Glomerular endothelial cell (primary cell): ENCODE results near the gene DCBLD1. TPM values are rescaled to one million over a fixed set of nuclear protein-coding genes. Genes with fewer than 3 reads are reported as not detected.

ENCODE experiments used
- DNase-seq: peaks from one replicate; pipeline ENCODE4 v3.0.0-alpha.2; 2011; ENCODE audit warnings: low read depth, low spot score; ENCODE audit errors: extremely low read depth
- total RNA-seq: library from RNA; depleted of rRNA; stranded (reverse); fragments of >200 nt; gene quantifications from 2 replicates; pipeline ENCODE4 v1.2.3, GENCODE V29; 2015

The DCBLD1 gene
- total RNA-seq, 1 donor from 2014 or later, result 33.9 TPM

- no peak for DNase-seq
Measured at GRCh38 chr6:117552618-117553017, 70.1 kb downstream of the DCBLD1 start.

DNA sequence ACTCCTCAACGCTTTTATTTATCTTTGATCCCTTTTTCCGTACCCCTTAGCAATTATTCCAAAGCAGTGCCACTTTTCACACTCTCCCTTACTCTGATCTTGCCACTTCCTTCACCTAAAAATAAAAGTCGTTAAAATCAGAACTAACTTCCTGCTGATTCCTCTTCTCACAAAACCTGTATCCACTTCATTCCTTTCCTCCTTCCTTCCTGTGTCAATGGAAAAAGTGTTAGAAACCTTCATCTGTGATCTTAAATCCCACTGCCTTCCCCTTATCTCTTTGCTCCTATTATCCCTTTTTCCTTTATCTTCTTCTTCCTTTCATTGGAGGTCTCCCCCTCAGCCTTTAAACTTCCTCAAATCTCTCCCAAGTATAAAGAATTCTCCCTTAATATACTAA is 70.7 kb downstream of the DCBLD1 start:
- DNase-seq, result no peak

DNA sequence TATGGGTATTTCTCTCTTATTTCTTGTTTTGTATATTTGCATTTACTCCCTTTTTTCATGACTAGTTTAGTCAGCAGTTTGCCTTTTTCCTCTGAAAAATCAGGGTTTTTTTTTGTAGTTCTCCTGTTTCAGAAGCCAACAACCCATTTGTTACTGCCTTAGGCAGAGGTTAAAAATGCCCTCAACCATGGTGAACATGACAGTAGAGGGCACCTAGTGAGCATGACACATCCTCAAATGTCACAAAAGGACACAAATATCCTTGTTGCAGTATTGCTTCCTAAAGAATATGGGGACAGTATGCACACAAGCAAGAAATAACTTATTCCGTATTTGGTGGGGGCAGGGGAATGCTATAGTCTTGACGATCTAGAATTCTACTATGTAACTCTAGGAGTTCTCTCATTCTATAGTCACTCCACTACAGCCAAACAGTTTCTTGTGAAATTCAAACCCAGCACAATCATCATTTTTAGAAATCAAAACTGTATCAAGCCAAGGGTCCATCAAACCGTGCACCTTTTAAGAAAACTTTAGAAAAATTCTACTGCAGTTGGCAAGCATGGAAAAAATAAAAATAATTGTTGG is 72.9 kb downstream of the DCBLD1 start:
- no peak for DNase-seq

- peak; percentile 37 for DNase-seq
Measured at GRCh38 chr6:117555882-117556498, 73.5 kb downstream of the DCBLD1 start.

- DNase-seq, result no peak
Measured at GRCh38 chr6:117557951-117558350, 75.5 kb downstream of the DCBLD1 start.

DNA sequence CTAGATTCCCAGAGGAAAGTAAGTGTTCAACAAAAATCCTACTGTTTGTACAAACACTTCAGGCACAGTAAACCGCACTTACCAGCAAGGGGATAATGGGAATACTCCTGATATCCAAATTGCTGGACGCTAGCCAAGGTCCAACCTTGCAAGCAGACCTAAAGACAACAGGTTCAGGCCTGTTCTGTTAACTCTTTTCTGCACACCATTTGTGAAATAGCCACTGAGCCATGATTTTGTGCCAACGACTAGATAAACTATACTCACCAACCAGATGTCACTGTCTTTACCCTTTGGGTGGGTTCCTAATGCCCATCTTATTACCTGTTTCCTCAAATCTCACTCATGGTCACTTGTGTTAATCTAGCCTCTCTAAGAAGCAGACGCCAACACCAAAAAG is 76.3 kb downstream of the DCBLD1 start:
- DNase-seq, result no peak

GRCh38 chr6:117559299-117559698 is 76.8 kb downstream of the DCBLD1 start:
- no peak for DNase-seq

- no peak for DNase-seq
Measured at GRCh38 chr6:117561128-117561527, 78.7 kb downstream of the DCBLD1 start.

DNA sequence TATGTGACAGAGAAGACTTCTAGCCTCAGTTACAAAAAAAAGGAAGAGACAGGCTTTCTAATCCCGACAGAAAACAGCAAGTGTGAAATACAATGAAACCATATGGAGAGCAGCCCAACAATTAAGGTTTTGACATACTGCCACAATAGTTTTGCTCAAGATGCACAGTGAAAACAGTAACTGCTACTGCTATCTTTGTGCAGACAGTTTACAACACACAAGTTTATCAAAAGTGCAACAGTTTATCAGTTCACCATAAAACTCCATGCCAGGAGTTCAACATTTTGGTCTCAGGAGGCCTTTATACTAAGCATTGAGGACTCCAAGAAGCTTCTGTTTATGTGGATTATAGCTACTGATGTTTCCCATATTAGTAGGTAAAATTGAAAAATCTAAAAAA is 82.2 kb downstream of the DCBLD1 start:
- no peak for DNase-seq

GRCh38 chr6:117568247-117568646 is 85.8 kb downstream of the DCBLD1 start:
- DNase-seq, result no peak

- DNase-seq, result no peak
Measured at GRCh38 chr6:117568831-117569410, 86.4 kb downstream of the DCBLD1 start.

DNA sequence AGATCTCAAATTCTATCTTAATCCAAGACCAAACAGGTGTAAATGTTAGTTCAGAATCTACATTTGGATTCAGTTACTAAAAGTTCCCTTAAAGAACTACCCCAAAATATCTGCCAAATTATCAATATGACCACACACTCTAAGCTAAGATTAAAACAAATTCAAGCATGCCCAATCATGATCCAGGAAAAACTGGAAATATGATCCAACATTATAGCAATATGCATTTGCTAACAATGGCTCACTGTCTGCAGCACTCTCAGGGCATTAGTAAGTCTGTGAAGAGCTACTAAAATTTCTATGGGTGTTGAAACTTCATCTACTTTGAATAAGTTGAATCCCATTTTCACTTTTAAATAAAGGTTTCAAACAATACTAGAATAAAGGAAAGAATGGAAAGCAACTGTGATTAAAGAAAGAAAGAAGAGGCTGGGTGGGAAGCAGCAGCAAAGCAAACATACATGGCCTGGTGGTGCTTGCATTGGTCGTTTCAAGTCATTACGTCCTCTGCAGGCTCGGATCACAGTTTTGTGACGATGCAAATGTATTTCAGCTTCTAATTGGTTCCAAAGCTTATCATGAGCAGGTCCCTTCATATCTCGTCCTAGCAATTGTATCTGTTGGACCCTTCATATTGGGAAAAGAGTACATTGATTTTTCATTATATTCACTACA is 90.7 kb downstream of the DCBLD1 start:
- no peak for DNase-seq

DNA sequence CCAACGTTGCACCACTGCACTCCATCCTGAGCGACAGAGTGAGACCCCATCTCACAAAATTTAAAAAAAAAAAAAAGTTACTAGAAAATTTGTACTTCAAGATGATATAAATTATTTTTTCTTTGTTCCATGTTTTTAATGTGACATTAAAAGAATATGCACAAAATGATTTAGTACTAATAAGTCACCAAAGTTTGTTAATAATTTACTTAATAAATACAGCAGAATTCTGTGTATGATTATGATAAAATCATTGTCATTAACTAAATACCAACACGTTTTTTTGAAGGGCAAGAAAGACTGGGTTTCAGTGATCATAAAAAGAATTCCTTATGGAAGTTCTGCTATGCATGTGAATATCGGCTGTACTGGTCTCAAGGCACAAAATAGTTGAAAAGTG is 91.7 kb downstream of the DCBLD1 start:
- no peak for DNase-seq

DNA sequence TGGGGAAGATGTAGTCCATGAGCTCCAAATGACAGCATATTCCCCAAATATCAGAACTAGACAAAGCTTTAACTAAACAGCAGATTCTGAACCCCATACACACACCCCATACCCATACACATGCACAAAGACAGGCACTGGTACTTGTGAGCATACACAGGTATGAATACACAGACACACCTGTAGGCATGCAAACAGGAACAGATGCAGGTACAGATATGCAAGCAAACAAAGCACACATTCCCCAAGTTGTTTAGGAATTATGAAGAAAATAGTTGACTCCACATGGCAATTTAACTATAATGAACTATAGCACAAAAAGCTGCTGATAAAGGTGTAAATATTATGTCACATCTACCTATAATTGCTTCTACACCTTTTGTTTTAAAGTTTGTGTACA is 103.2 kb downstream of the DCBLD1 start:
- no peak for DNase-seq

GRCh38 chr6:117590447-117590846 is 108.0 kb downstream of the DCBLD1 start:
- no peak for DNase-seq

GRCh38 chr6:117591405-117591804 is 108.9 kb downstream of the DCBLD1 start:
- DNase-seq, result no peak

DNA sequence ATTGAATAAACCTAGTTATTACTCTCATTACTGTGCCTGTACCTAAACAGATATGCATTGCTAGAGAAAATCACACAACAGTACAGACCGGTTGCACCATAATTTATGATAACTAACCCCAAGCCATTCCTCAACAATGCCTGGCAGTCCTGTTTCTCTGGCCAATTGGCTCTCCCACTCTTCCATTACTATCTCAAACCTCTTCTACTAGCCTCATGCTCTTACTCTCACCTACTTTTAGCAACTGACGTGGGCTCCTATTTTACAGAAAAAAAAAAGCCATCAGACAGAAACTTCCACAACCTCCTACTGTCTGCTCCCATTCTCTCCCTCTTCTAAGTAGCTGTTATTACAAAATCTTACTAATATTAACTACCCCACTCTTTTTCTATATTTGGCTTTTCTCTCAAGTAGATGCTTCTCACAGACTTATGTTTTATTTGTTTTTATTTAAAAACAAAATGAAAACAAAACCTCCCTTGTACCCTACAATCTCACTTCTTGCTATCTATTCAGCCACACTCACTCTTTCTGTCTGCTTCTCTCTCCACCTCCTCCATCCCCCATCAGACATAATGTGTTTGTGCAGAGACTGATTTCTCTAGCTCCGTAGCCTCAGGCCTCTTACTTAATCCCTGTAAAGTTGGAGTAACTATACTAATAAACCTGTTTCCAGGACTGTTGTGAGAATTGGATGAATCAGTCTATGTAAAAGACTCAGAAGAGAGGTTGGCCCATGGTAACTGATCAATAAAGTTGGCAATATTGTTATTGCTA is 110.7 kb downstream of the DCBLD1 start:
- DNase-seq, result no peak

DNA sequence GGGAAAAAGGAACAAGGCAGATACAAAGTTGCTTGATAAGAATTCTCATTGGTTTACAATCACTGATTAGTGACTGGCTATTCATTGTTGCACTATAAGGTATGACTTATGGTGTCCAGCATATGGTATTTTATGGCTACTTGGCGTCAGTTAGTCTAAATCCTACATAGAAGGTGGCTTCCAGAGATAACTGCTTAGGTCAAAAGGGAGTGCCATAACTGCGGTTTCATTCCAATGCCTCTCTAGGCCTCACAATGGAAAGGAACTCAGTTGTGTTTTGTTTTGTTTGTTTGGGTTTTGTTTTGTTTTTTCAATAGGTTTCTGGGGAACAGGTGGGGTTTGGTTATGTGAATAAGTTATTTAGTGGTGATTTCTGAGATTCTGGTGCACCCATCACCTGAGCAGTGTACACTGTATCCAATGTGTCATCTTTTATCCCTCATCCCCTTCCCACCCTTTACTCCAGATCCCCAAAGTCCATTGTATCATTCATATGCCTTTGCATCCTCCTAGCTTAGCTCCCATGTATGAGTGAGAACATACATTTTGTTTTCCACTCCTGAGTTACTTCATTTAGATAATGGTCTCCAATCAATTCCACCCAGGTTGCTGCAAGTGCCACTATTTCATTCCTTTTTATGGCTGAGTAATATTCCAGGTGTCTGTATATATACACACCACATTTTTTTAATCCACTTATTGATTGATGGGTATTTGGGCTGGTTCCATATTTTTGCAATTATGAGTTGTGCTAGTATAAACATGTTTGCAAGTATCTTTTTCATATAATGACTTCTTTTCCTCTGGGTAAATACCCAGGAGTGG is 112.8 kb downstream of the DCBLD1 start:
- no peak for DNase-seq

DNA sequence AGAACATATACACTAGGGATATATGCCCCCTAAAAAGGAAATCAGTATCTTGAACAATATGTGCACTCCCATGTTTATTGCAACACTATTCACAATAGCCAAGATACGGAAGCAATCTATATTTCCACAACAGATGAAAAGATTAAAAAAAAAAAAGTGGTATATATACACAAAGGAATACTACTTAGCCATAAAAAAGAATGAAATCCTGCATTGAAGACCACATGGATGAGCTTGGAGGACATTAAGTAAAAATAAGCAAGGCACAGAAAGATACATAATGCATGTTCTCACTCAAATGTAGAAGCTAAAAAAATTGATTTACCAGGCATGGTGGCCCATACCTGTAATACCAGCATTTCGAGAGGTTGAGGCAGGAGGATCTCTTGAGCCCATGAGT is 115.3 kb downstream of the DCBLD1 start:
- DNase-seq, result no peak
